GM10266 (cell line): ENCODE data around the gene TP53I11.

Experiments used
- DNase-seq: peaks from one replicate; pipeline ENCODE4 v3.0.0; 2012; ENCODE audit errors: extremely low spot score
- TF ChIP-seq, protein P1 (sequence below): IDR thresholded peaks from 2 replicates; pipeline ENCODE4 v1.5.1; 2012; ENCODE audit warnings: mild to moderate bottlenecking, low read depth; ENCODE audit not compliant: control insufficient read depth, insufficient read depth; ENCODE audit errors: missing control alignments

The TP53I11 gene

DNA sequence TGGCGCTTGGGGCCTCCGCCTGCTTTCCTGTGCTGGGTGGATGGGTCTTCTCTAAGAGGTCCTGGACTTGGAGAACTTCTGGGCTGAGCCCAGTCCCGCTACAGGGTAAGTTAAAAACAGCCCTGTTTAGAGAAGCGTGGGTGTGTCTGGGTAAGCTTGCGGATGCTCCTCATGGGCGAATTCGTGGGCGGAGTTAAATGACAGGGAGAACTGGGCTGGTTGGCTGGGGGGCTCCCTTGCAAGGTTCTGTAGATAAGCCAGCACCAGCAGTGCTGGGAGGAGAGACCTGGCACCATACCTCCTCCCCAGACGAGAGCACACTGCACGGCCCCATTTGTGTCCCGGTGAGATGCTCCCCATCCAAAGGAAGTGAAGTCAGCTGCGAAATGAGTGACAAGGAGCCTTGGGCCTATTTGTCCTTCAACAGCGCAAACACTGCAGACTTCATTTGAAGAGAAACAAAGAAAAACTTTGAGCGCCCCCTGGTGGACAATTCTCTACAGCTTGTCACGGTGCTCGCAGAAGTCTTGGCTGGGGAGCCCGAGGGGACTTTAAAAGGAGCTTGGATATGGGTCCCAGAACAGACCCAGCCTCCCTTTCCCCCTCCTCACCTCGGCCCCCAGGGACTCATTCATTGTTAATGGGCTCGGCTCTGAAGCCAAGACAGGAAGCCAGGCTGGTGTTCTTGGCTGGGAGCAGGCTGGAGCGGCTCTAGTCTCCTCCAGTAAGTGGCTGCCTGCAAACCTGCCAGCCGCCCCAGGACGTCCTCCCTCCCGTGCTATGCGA is 39.5 kb downstream of the TP53I11 start:
- DNase-seq: peak; percentile 76

DNA sequence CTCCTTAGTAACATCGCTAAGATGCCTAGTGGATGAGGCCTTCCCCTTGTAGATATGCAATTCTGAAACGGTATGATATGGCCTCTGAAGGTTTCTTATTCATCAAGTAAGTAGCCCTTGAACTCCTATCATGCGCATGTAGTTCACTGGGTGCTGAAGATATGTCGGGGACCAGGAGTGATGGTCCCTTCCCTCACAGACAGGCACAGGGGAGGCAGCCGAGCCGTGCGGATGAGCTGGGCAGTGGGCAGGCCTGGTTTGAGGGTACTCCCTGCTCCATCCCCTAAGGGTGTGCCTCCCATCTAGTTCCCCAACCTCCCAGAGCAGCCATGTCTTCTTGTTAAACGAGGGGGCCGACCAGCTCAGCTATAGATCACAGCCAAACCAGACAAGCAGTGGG is 40.1 kb downstream of the TP53I11 start:
- DNase-seq: no peak
- TF ChIP-seq, protein P1, sequence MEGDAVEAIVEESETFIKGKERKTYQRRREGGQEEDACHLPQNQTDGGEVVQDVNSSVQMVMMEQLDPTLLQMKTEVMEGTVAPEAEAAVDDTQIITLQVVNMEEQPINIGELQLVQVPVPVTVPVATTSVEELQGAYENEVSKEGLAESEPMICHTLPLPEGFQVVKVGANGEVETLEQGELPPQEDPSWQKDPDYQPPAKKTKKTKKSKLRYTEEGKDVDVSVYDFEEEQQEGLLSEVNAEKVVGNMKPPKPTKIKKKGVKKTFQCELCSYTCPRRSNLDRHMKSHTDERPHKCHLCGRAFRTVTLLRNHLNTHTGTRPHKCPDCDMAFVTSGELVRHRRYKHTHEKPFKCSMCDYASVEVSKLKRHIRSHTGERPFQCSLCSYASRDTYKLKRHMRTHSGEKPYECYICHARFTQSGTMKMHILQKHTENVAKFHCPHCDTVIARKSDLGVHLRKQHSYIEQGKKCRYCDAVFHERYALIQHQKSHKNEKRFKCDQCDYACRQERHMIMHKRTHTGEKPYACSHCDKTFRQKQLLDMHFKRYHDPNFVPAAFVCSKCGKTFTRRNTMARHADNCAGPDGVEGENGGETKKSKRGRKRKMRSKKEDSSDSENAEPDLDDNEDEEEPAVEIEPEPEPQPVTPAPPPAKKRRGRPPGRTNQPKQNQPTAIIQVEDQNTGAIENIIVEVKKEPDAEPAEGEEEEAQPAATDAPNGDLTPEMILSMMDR: no peak

More for the DNA sequence above, 39.5 kb downstream of the TP53I11 start:
- TF ChIP-seq, protein P1: peak; percentile 78

DNA sequence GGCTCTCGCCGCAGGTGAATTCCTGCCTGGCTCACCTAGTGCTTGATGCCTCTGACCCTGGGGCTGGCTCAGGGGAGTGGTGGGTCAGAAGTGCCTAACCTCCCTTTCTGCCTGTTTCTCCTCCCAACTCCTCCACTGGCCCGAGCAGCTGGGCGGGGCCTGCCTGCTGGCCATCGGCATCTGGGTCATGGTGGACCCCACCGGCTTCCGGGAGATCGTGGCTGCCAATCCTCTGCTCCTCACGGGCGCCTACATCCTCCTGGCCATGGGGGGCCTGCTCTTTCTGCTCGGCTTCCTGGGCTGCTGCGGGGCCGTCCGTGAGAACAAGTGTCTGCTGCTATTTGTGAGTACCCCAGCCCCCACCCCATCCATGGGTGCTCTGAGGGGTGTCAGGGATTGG is 41.1 kb downstream of the TP53I11 start:
- DNase-seq: no peak
- TF ChIP-seq, protein P1: no peak

DNA sequence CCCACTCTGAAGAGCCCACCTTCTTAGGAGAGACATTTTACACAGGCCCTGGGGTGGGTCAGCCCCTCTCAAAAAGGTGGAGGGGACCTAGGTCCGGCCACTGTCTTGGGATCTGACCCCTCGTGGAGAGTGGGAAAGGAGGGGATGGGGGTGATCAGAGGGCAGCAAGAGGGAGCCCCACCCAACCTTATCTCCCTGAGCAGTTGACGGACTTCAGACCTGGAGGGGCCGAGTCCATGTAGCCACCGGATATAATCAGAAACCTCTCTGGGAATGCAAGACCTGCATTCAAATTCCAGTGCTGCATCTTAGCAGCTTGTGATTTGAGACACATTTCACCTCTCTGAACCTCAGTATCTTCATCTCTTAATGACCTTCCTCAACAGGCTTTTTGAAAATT is 44.0 kb downstream of the TP53I11 start:
- no peak for DNase-seq
- TF ChIP-seq, protein P1: no peak

DNA sequence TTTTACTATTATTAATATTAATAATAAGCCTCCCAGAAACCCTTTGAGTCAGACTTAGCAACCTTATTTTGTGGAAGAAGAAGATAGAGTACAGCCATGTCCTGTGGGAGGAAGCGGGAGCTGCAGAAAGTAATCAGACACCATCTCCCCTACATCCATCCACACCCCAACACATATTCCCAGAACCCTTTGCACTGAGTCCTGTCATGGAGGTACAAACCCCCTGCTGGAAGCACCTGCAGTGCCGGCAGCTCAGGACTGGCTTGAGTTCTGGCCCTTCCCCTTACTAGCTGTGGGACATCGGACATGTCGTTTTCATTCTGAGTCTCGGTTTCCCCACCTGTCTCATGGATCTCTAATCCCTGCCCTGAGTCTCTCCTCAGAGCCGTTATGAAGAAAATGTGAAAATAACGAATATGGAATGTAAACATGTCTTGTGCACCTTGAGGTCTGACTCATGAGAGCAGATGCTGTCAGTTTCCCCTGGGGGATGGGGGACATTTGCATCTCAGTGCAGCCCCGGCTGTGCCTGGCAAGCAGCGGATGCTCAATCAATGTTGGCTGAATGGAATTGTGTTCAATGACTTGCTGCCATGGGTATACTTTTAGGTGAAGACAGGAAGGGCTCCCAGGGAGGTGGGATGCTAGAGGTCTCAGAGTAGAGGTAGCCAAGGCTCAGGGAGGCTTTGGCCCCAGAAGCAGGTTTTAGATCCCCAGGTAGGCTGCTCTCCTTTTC is 45.4 kb downstream of the TP53I11 start:
- no peak for DNase-seq
- TF ChIP-seq, protein P1: no peak

DNA sequence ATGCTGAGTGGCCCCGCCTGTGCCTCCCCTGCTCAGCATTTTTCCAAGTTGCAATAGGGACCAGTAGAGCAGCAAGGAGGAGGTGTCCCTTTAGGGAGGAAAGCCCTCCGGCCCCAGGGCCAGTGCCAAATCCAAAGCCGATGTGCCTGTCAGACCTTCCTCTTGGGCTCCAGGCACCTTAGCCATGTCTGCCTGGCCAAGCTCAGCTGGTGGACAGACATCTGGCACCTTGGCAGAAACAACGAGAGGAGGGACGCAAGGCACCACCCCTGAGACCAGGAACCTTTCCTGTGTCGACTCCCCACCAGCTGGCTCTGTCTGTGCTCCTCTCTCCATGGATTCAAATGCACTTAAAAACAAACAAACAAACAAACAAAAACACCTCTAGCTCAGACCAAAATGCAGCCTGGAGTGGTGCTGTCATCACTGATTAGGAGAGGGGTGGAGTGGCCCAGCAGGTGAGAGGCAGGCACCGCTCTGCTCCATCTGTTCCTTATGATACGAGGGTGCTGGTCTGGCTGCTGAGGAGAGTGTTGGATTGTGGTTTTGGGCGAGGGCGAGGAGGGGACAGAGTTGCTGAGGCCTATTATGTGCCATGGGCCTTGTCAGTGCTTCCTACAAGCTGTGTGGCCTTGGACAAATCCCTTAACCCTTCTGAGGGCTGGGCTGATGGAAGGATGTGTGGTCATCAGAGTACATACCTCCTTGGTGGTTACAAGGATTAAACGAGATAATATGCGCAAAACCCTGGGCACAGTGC is 46.2 kb downstream of the TP53I11 start:
- no peak for DNase-seq
- TF ChIP-seq, protein P1: no peak
